Karpas-422 (cell line): Measurements from ENCODE around the gene LPAR1. TPM values are rescaled to one million over a fixed set of nuclear protein-coding genes. Genes with fewer than 3 reads are reported as not detected.

Source experiments
- DNase-seq: peaks from one replicate; pipeline ENCODE4 v3.0.0-alpha.2; 2015
- H2AFZ ChIP-seq: fragments of 200-600 bp; sonication (generic); 2 replicates; pipeline ENCODE4 v1.6.1; 2014; ENCODE audit warnings: antibody characterized with exemption, low read length, mixed read lengths
- H3K27ac ChIP-seq: fragments of 200-600 bp; sonication (generic); 2 replicates; pipeline ENCODE4 v1.5.1; 2014; ENCODE audit warnings: mild to moderate bottlenecking, low read length, moderate library complexity
- H3K27me3 ChIP-seq: fragments of 200-600 bp; sonication (generic); 2 replicates; pipeline ENCODE4 v1.6.1; 2014; ENCODE audit warnings: low read length, mixed read lengths
- H3K36me3 ChIP-seq: fragments of 200-600 bp; sonication (generic); 2 replicates; pipeline ENCODE4 v1.6.1; 2014; ENCODE audit warnings: low read length, mixed read lengths; ENCODE audit not compliant: insufficient read depth
- H3K4me1 ChIP-seq: fragments of 200-600 bp; sonication (generic); 2 replicates; pipeline ENCODE4 v1.6.1; 2014; ENCODE audit warnings: mild to moderate bottlenecking, low read length, mixed read lengths
- H3K4me2 ChIP-seq: fragments of 200-600 bp; sonication (generic); 2 replicates; pipeline ENCODE4 v1.6.1; 2014; ENCODE audit warnings: low read length, low read depth, mild to moderate bottlenecking; ENCODE audit not compliant: poor library complexity, severe bottlenecking
- H3K4me3 ChIP-seq: fragments of 200-600 bp; sonication (generic); 2 replicates; pipeline ENCODE4 v1.5.1; 2014; ENCODE audit warnings: mild to moderate bottlenecking, antibody characterized with exemption, low read length, mixed read lengths
- H3K79me2 ChIP-seq: fragments of 200-600 bp; sonication (generic); 2 replicates; pipeline ENCODE4 v1.6.1; 2014; ENCODE audit warnings: mild to moderate bottlenecking, low read length, mixed read lengths
- H3K9ac ChIP-seq: fragments of 200-600 bp; sonication (generic); 2 replicates; pipeline ENCODE4 v1.6.0; 2014; ENCODE audit warnings: low read length
- H3K9me2 ChIP-seq: fragments of 200-600 bp; sonication (generic), shearing (Covaris generic); replicated peaks from 2 replicates; pipeline ENCODE4 v1.6.0; 2014; ENCODE audit warnings: mild to moderate bottlenecking, low read length, moderate library complexity; ENCODE audit not compliant: insufficient read depth
- H3K9me3 ChIP-seq: fragments of 300-700, 200-600 bp; sonication (generic); 2 replicates; pipeline ENCODE4 v1.6.1; 2014; ENCODE audit warnings: low read length, mixed read lengths
- H4K20me1 ChIP-seq: fragments of 200-600 bp; sonication (generic); 2 replicates; pipeline ENCODE4 v1.6.1; 2014; ENCODE audit warnings: mild to moderate bottlenecking, antibody characterized with exemption, low read length, low read depth; ENCODE audit not compliant: insufficient read depth
- total RNA-seq: library from RNA; depleted of rRNA; stranded (reverse); fragments of >200 nt; shearing (Covaris generic); gene quantifications from 2 replicates; pipeline ENCODE4 v1.2.3, GENCODE V29; 2014; ENCODE audit warnings: low replicate concordance

Gene LPAR1
- total RNA-seq, 1 experiment from 2014 or later = not detected

GRCh38 chr9:111066468-111066867 lies 28.2 kb upstream of the LPAR1 start:
- no peak overlapping the region for H3K4me2 ChIP-seq
- no peak overlapping the region for H3K9ac ChIP-seq
- no peaks in the 10 kb centered on the region for H3K79me2 ChIP-seq

GRCh38 chr9:111065414-111065813 lies 27.1 kb upstream of the LPAR1 start:
- no peaks in the 10 kb centered on the region for H3K36me3 ChIP-seq
- H3K27me3 ChIP-seq = no peaks in the 10 kb centered on the region
- no peaks in the 10 kb centered on the region for H3K79me2 ChIP-seq
- no peaks in the 10 kb centered on the region for H3K9me2 ChIP-seq
- H4K20me1 ChIP-seq = no peaks in the 10 kb centered on the region
- H3K4me3 ChIP-seq = no peak overlapping the region
- H3K4me1 ChIP-seq = peaks cover 8% of the 10 kb centered on the region
- H3K27ac ChIP-seq = no peak overlapping the region
- no peak overlapping the region for H2AFZ ChIP-seq
- no peak overlapping the region for H3K9ac ChIP-seq
- DNase-seq = peak; percentile 43
- no peaks in the 10 kb centered on the region for H3K9me3 ChIP-seq
- H3K4me2 ChIP-seq = peak overlapping the region; percentile 36

More at GRCh38 chr9:111066468-111066867, 28.2 kb upstream of the LPAR1 start:
- no peaks in the 10 kb centered on the region for H3K27me3 ChIP-seq
- H3K9me3 ChIP-seq = no peaks in the 10 kb centered on the region
- H3K9me2 ChIP-seq = no peaks in the 10 kb centered on the region
- no peak overlapping the region for H3K27ac ChIP-seq
- no peaks in the 10 kb centered on the region for H3K36me3 ChIP-seq
- peaks cover 8% of the 10 kb centered on the region for H3K4me1 ChIP-seq
- H4K20me1 ChIP-seq = no peaks in the 10 kb centered on the region
- DNase-seq = no peak
- H2AFZ ChIP-seq = no peak overlapping the region
- H3K4me3 ChIP-seq = no peak overlapping the region

- Histone ChIP-seq H3K36me3 (no peaks in the 10 kb centered on the region), H3K4me3 (no peak overlapping the region), H3K79me2 (no peaks in the 10 kb centered on the region), H3K9ac (no peak overlapping the region), H3K4me1 (peaks cover 8% of the 10 kb centered on the region), H2AFZ (no peak overlapping the region), H3K27ac (no peak overlapping the region), H3K27me3 (no peaks in the 10 kb centered on the region), H3K9me2 (no peaks in the 10 kb centered on the region), H4K20me1 (no peaks in the 10 kb centered on the region), H3K4me2 (no peak overlapping the region), H3K9me3 (no peaks in the 10 kb centered on the region)
- no peak for DNase-seq
Observed at GRCh38 chr9:111064160-111064837, 26.0 kb upstream of the LPAR1 start.

- DNase-seq = no peak
- H3K36me3 ChIP-seq = no peaks in the 10 kb centered on the region
- peaks cover 8% of the 10 kb centered on the region for H3K4me1 ChIP-seq
- no peaks in the 10 kb centered on the region for H3K9me2 ChIP-seq
- no peaks in the 10 kb centered on the region for H4K20me1 ChIP-seq
- H3K4me3 ChIP-seq = no peak overlapping the region
- no peak overlapping the region for H3K9ac ChIP-seq
- no peak overlapping the region for H3K27ac ChIP-seq
- H3K79me2 ChIP-seq = no peaks in the 10 kb centered on the region
- H3K4me2 ChIP-seq = no peak overlapping the region
- no peak overlapping the region for H2AFZ ChIP-seq
- no peaks in the 10 kb centered on the region for H3K27me3 ChIP-seq
- no peaks in the 10 kb centered on the region for H3K9me3 ChIP-seq
Observed at GRCh38 chr9:111063332-111063731, 25.1 kb upstream of the LPAR1 start.

GRCh38 chr9:111058166-111058565 lies 19.9 kb upstream of the LPAR1 start:
- Histone ChIP-seq H3K4me3 (no peak overlapping the region), H3K27me3 (no peaks in the 10 kb centered on the region), H3K4me2 (no peak overlapping the region), H3K9me3 (no peaks in the 10 kb centered on the region), H3K9ac (no peak overlapping the region), H4K20me1 (no peaks in the 10 kb centered on the region), H3K4me1 (no peaks in the 10 kb centered on the region), H3K36me3 (no peaks in the 10 kb centered on the region), H3K79me2 (no peaks in the 10 kb centered on the region), H2AFZ (no peak overlapping the region), H3K27ac (no peak overlapping the region), H3K9me2 (no peaks in the 10 kb centered on the region)
- no peak for DNase-seq

GRCh38 chr9:111056538-111056937 lies 18.3 kb upstream of the LPAR1 start:
- Histone ChIP-seq H3K4me1 (no peaks in the 10 kb centered on the region), H3K79me2 (no peaks in the 10 kb centered on the region), H3K4me2 (no peak overlapping the region), H3K9me3 (no peaks in the 10 kb centered on the region), H3K27me3 (no peaks in the 10 kb centered on the region), H4K20me1 (no peaks in the 10 kb centered on the region), H3K36me3 (no peaks in the 10 kb centered on the region), H2AFZ (no peak overlapping the region), H3K27ac (no peak overlapping the region), H3K9ac (no peak overlapping the region), H3K9me2 (no peaks in the 10 kb centered on the region), H3K4me3 (no peak overlapping the region)
- no peak for DNase-seq

GRCh38 chr9:111052791-111053190 lies 14.5 kb upstream of the LPAR1 start:
- H3K79me2 ChIP-seq = no peaks in the 10 kb centered on the region
- no peak overlapping the region for H3K9ac ChIP-seq
- no peaks in the 10 kb centered on the region for H3K9me2 ChIP-seq
- H3K36me3 ChIP-seq = no peaks in the 10 kb centered on the region
- H4K20me1 ChIP-seq = no peaks in the 10 kb centered on the region
- no peaks in the 10 kb centered on the region for H3K27me3 ChIP-seq
- H3K9me3 ChIP-seq = no peaks in the 10 kb centered on the region
- DNase-seq = no peak
- no peak overlapping the region for H3K4me2 ChIP-seq
- no peak overlapping the region for H2AFZ ChIP-seq
- H3K4me3 ChIP-seq = no peak overlapping the region
- H3K4me1 ChIP-seq = no peaks in the 10 kb centered on the region
- H3K27ac ChIP-seq = no peak overlapping the region

- Histone ChIP-seq H3K9ac (no peak overlapping the region), H3K36me3 (no peaks in the 10 kb centered on the region), H3K27ac (no peak overlapping the region), H3K9me2 (no peaks in the 10 kb centered on the region), H3K27me3 (no peaks in the 10 kb centered on the region), H3K4me1 (no peaks in the 10 kb centered on the region), H2AFZ (no peak overlapping the region), H3K79me2 (no peaks in the 10 kb centered on the region), H4K20me1 (no peaks in the 10 kb centered on the region), H3K9me3 (no peaks in the 10 kb centered on the region), H3K4me2 (no peak overlapping the region), H3K4me3 (no peak overlapping the region)
- DNase-seq = no peak
Observed at GRCh38 chr9:111051400-111051799, 13.1 kb upstream of the LPAR1 start.
